Stimulated activated naive CD8-positive, alpha-beta T cell treated with anti-CD3 and anti-CD28 coated beads, Interleukin-15, Interleukin-2, amounts not matched to agents 100 U/mL and 50 U/mL, for 24 hours (primary cell): ENCODE measurements around the gene GABARAPL1.
"Not testable (repeated sequence)": the region's sequence is repeated elsewhere in the genome, so short reads cannot be mapped to it uniquely, and the experiment has no call there.

Experiments
- ATAC-seq: fragments of 150-1000 bp; cut with Tn5 transposase; one replicate; pipeline ENCODE4 v1.10.0; 2021
- DNase-seq: peaks from one replicate; pipeline ENCODE4 v3.0.0; 2021

GABARAPL1 gene

GRCh38 chr12:10212739-10213131, at the start of gene GABARAPL1:
Gene GABARAPL1, plus strand, starts transcription at chr12:10212877. Its CDS starts 253 bp downstream, at chr12:10213130.
- ATAC-seq (peak; percentile 73), DNase-seq (peak; percentile 82)

- DNase-seq, result no peak
- no peak for ATAC-seq
Measured at GRCh38 chr12:10163084-10163483, 49.6 kb upstream of the GABARAPL1 start.

DNA sequence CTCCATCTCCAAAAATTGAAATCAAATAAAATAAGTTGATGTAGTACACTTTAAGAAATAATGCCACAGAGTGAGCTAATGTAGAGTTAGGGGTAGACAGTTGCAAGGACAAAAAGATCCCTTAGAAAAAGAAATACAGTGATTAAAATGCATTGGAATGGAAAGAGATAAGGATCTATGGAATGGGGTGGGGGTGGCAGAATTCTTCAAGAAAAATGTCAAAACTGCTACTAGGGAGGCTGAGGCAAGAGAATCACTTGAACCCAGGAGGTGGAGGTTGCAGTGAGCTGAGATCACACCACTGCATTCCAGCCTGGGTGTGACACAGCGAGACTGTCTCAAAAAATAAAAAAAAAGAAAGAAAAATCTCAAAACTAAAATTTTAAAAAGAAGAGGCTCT, 47.3 kb upstream of the GABARAPL1 start:
- DNase-seq (no peak), ATAC-seq (no peak)

GRCh38 chr12:10167599-10167998, 45.1 kb upstream of the GABARAPL1 start:
- DNase-seq (no peak), ATAC-seq (no peak)

- DNase-seq, result no peak
Measured at GRCh38 chr12:10169104-10169503, 43.6 kb upstream of the GABARAPL1 start.

DNA sequence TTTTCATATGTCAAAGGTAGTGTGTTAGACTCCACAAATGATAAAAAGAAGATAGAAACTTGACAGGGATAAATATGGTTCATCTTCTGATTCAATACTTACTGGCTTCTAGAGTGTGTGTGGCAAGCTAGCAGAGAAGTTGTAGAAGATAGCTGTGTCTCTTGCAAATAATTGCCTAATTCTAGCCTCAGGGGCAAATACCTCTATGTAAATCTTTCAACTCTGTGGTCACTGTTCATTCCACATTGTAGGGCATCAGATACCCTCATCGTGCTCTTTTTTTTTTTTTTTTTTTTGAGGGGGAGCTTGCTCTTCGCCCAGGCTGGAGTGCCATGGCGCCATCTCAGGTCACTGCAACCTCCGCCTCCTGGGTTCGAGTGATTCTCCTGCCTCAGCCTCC, 42.5 kb upstream of the GABARAPL1 start:
- no peak for DNase-seq
- ATAC-seq, result no peak

More at GRCh38 chr12:10169104-10169503, 43.6 kb upstream of the GABARAPL1 start:
- ATAC-seq, result no peak

DNA sequence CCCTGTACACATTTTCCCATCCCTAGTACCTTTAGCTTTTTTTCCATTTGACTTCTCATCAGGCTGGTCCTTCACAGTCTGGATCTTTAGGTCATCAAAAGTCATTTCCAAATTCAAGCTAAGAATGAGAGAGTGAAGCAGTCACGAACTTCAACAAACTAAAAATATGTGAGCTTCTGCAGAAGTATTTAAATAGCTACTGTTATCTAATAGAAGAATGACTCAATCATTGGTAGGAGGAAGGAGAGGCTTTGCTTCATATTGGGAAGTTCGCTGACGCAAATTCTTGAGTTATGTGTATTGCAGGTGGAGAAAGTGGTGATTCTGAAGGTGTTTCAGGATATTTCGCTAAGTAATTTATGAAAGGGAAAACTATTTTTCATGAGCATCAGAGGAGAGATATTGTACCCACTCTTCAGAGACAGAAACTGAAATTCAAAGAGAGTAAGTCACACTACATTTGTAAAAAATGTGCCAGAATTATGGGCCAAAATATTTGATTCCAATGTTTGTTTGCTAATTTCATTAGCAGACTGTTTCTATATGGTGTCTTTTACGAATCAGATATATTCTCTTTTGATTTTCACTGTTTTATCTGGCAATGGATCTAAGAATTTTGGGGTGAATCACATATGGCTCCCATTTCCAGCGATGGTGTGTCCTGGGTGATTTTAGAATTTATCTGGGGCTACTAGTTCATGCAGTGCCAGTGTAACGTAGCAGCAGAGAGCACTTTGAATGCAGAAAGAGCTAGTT, 40.5 kb upstream of the GABARAPL1 start, which contains the start of gene OLR1:
OLR1 (minus strand) TSS at position 160 of the 756 bp plus-strand sequence; CDS start at position 105, 55 bp downstream.
- no peak for DNase-seq

DNA sequence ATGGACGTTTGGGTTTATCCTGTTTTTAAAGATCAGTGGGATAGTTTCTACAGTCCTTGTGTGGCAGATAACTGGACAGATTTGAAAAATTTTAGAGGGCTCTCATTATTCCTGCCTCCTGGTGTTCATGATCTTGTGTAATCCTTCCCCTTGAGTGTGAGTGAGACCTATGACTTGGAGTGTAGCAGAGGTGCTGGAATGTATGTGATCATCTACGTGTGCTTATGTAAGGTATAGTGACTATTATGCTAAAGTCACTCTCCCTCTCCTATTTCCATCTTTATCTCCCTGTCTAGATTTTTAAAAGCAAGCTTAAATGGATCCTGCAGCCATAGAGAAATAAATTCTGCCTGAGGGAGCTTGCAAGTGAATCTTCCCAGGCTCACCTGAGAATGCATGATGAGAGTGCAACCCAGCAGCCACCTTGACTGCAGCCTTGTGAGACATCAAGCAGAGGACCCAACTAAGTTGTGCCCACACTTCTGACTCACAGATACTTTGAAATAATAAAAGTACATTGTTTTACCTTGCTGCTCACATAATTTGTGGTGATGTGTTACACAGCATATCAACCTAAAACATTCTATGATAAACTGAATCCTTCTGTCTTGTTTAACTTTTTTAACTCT, 37.6 kb upstream of the GABARAPL1 start:
- DNase-seq (no peak), ATAC-seq (no peak)

More for the DNA sequence above, 40.5 kb upstream of the GABARAPL1 start, which contains the start of gene OLR1:
- ATAC-seq, result no peak

DNA sequence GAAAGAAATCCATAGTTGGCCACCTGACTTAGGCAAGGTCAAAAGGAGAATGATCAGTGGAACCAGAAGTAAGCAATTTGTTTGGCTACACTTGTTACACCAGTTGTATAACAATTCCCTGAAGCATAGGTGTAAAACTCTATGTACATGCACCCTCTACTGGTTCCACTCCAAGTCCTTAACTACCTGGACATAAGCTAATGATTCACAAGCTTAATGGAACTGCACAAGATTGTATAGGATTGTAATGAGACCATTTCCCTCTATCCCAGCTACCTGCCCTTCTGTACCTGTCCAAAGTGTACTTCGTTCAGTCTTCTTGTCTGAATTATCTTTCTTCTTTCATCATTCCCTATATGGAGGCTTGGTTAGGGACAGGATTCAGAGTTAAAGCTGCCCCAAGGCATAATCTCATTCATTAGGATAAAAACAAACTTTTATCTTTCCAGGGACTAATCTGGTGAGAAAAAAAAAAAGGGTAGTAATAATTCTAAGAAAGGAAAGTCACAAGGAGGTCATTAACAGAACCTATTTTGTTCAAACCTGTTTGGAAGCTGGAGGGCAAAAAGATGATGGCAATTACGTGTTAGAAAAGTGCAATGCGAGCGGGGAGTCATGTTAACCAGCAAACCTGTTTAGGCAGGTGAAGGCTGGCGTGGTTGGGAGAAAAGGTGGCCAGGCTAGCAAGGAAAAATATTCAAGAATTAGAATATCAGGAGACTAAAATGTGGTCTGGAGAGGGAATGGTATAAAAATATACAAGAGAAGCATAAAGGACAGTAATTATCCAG, 36.6 kb upstream of the GABARAPL1 start:
- no peak for ATAC-seq
- DNase-seq, result no peak

DNA sequence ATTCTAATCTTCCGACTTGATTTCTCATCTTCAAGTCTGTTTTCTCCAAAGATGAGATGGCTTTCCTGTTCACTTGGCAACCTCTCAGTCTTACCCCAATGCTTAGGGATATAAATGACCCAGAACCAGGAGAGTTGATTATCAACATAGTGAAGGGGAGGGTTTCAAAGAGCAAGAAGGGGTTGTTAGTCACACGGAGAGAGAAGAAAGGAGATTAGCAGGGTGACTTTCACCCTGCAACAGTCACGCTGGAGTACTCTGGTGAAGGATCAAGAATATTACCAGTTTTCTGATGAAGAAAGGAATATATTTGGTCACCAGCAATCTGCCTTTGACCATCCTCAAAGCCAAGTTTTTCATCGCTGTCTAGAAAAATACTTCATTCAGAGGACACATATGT, 33.9 kb upstream of the GABARAPL1 start, which contains the start of gene TMEM52B:
TMEM52B (plus strand) TSS at position 212 of the 400 bp plus-strand sequence. CDS start 543 bp downstream, outside the sequence.
- no peak for DNase-seq
- ATAC-seq, result no peak

DNA sequence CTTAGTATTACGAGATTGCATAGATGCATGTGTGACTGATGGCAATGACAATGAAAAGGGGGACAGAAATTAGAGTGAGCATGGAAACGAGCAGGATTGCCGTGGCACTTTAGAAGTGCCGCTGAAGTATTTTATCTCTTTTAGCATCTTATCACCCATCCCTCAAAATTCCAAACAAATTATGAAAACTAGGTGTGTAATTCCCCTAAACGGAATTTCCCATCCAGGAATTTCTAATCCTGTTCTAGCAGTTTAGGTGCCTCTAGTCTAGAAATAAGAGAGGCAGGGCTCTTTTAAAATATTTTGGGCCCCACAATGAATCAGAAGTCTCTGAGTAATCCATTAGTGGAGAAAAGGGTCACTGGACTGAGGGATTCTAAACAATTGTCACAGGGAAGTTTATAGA, 32.9 kb upstream of the GABARAPL1 start:
- no peak for ATAC-seq
- DNase-seq, result no peak

DNA sequence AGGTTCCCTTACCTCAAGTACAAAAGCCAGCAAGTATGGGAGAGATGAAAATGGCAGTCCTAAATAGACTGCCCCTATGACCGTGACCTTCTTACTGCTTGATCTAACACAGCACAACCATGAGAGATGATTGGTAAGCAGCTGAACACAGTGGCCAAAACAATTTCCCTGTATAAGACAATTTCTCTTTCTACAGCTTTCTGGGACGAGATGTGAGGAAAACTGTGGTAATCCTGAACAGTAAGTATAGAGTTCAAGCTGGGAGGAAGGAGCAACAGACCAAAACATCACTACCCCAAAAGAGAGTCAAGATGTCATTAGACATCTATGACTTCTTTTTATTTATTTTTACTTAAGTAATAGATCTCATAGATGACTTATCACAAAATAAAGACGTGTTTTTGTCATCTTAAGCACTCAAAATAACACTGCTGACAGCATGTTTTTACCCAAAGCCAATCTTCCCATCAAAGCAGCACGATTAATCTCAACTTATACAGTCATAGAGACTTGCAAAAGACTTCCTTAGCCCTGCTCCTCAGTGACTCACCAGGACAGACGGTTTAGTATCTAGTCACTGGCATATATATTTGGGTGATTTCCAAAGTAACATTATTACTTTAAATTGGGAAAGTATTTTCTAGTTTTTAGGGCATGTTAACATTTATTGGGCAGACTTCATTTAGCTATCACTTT, 30.2 kb upstream of the GABARAPL1 start:
- ATAC-seq, result peak; percentile 57
- no peak for DNase-seq

- no peak for ATAC-seq
- DNase-seq, result no peak
Measured at GRCh38 chr12:10184261-10184843, 28.3 kb upstream of the GABARAPL1 start.

DNA sequence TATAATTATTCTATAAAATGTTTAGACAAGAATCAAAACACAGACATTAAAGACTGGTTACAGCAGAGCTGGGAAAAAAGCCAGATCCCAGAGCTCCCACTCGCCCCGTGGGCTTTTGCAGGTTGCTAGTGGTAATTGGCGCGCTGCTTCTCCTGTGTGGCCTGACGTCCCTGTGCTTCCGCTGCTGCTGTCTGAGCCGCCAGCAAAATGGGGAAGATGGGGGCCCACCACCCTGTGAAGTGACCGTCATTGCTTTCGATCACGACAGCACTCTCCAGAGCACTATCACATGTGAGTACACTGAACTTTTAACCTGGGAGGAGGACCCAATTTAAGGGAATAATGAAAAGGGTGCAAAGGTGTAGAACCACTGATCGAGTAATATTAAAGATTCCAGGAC, 26.4 kb upstream of the GABARAPL1 start:
- DNase-seq (no peak), ATAC-seq (no peak)

- not testable (repeated sequence) for DNase-seq, ATAC-seq
Measured at GRCh38 chr12:10186958-10187357, 25.7 kb upstream of the GABARAPL1 start.

GRCh38 chr12:10189653-10190052, 23.0 kb upstream of the GABARAPL1 start:
- ATAC-seq (no peak), DNase-seq (no peak)

- DNase-seq (peak; percentile 51), ATAC-seq (peak; percentile 96)
Measured at GRCh38 chr12:10190558-10191388, 21.9 kb upstream of the GABARAPL1 start.

GRCh38 chr12:10191865-10192264, 20.8 kb upstream of the GABARAPL1 start:
- ATAC-seq, result no peak
- no peak for DNase-seq

- DNase-seq (no peak), ATAC-seq (no peak)
Measured at GRCh38 chr12:10194160-10194670, 18.5 kb upstream of the GABARAPL1 start.

DNA sequence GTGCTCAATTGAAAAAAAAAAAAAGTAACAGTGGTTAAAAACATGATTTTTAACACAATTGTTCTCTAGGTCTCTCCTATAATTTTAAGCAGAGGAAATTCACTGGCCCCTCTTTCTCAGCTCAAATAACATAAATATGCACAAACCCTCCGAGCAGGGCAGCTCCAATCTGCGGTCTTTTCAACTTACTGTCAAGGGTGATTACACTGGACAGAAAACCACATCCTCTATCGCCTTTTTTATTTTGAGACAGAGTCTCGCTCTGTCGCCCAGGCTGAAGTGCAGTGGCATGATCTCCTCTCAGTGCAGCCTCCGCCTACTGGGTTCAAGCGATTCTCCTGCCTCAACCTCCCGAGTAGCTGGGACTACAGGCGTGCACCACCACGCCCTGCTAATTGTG, 16.5 kb upstream of the GABARAPL1 start:
- ATAC-seq (no peak), DNase-seq (no peak)
